Stimulated activated CD8-positive, alpha-beta memory T cell treated with anti-CD3 and anti-CD28 coated beads, Interleukin-4, amount 100 ng/mL, for 1 hour (primary cell): Measurements from ENCODE around the gene ENTREP3.
"Not testable (repeated sequence)": the region's sequence is repeated elsewhere in the genome, so short reads cannot be mapped to it uniquely, and the experiment has no call there.

ENCODE experiments used
- DNase-seq, 2 donors: peaks; one replicate each; pipeline ENCODE4 v3.0.0-alpha.2; 2020; ENCODE audit warnings: low read depth in 2 of 2, low spot score in 1 of 2

The ENTREP3 gene

GRCh38 chr1:155251566-155251965, 3.7 kb downstream of the ENTREP3 start:
- DNase-seq, result no peak

GRCh38 chr1:155250633-155251449, 4.4 kb downstream of the ENTREP3 start:
- DNase-seq, result peak; percentile 95 to 98

DNA sequence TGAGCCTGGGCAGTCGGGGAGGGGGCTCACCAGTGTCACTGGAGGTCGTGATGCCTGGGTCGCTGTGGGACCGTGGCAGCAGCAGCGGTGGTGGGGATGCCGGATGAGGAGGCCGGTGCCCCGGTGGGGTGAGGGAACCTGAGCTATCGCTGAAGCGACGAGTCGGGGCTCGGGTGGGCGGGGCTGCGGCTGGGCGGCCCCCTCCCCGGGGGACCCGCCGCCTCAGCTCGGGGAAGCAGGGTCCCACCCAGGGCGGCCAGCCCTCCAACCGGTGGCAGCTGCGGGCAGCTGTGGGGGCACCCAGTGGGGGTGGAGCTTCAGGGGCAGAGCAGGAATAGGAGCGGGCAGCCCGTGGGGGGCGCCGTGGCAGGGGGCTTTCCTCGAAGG, 5.0 kb downstream of the ENTREP3 start:
- DNase-seq, result no peak

- no peak for DNase-seq
Observed at GRCh38 chr1:155247667-155248553, 7.4 kb downstream of the ENTREP3 start.

DNA sequence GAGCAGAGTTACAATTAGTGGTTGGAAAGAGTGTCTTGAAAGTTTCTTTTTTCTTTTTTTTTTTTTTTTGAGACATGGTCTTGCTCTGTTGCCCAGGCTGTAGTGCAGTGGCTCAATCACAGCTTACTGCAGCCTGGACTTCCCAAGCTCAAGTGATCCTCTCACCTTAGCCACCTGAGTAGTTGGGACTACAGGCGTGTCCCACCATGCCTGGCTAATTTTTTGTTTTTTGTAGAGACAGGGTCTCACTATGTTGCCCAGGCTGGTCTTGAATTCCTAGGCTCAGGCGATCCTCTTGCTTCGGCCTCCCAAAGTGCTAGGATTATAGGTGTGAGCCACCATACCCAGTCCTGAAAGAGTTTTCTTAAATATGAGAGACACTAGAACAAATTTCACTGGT, 8.5 kb downstream of the ENTREP3 start:
- DNase-seq, result not testable (repeated sequence)

- DNase-seq, result no peak
Observed at GRCh38 chr1:155245163-155245524, 10.1 kb downstream of the ENTREP3 start.

DNA sequence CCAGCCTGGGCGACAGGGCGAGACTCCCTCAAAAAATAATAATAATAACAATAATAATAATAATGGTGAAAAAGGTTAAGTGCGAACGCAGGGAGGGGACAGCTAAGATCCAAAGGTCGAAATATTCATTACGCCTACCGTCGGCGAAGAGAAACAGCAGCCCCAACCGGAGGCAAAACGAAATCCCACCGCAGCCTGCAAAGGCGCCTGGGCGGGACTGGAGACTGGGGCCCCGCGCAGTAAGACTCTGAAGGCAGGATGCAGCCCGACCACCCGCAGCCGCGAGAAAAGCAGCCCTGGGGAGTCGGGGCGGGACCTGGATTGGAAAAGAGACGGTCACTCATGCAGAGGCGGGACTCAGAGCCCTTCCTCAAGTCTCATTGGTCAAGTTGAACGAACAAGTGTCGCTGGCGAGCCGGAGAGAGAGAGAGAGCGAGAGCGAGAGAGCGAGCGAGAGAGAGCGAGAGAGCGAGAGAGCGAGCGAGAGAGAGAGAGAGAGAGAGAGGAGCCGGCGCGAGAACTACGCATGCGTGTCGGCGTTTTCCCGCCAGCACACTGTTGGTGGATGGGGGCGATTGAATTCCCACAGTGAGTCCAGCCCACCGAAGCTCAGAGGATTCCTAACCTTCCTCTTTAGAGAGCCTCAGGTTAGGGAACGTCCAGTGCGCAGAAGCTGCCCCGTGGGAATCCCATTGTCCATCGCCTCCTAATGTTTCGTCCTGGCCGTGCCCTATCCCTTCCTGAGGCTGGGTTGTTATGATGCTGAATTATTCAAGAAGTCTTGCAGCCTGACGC, 10.7 kb downstream of the ENTREP3 start:
- DNase-seq, result peak; percentile 79 to 88

DNA sequence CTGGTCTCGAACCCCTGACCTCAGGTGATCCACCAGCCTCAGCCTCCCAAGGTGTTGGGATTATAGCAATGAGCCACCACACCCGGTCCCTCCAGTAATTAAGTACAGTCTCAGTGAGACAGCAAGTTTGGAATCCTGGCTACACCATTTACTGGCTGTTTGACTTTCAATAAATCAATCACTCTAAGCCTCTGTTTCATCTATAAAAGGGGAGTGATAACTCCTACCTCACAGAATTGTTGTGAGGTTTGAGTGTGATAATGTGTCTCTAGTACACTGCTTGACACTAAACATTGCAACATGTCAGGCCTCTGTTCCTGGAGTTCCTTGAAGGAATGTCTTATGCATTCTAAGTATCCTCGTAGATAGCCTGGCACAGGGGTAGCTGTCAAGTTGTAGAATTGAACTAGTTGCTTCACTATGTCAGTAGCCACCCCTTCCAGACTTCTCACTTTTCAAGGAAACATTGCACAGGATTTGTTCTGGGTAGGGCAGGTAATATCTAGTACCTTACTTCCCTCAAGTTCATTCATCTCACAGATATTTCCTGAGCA, 12.4 kb downstream of the ENTREP3 start:
- no peak for DNase-seq

DNA sequence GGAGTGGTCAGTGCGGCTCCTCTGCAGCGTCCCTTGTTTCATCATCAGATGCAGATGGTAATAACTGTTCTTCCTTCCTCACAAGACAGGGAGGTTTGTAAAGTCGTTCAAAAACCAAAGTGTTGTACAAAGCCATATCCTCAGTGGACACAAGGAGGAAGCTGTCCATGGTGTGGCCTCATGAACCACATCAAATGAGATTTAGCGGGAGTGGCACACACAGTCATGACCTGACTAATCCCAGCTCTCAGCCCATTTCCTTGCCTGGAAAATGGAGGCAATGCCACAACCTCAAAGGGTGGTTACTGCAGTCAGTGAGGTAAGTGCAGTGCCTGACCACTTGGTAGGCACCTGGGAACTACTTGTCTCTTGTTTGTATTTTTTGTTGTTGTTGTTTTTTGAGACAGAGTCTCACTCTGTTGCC, 13.4 kb downstream of the ENTREP3 start:
- DNase-seq, result no peak

- peak in 1 of 2 donors; percentile 49 for DNase-seq
Observed at GRCh38 chr1:155241069-155241679, 14.1 kb downstream of the ENTREP3 start.

GRCh38 chr1:155236451-155236850, 18.8 kb downstream of the ENTREP3 start:
- DNase-seq, result no peak

GRCh38 chr1:155235375-155235774, 19.9 kb downstream of the ENTREP3 start:
- not testable (repeated sequence) for DNase-seq

- not testable (repeated sequence) for DNase-seq
Observed at GRCh38 chr1:155233502-155233901, 21.8 kb downstream of the ENTREP3 start.

DNA sequence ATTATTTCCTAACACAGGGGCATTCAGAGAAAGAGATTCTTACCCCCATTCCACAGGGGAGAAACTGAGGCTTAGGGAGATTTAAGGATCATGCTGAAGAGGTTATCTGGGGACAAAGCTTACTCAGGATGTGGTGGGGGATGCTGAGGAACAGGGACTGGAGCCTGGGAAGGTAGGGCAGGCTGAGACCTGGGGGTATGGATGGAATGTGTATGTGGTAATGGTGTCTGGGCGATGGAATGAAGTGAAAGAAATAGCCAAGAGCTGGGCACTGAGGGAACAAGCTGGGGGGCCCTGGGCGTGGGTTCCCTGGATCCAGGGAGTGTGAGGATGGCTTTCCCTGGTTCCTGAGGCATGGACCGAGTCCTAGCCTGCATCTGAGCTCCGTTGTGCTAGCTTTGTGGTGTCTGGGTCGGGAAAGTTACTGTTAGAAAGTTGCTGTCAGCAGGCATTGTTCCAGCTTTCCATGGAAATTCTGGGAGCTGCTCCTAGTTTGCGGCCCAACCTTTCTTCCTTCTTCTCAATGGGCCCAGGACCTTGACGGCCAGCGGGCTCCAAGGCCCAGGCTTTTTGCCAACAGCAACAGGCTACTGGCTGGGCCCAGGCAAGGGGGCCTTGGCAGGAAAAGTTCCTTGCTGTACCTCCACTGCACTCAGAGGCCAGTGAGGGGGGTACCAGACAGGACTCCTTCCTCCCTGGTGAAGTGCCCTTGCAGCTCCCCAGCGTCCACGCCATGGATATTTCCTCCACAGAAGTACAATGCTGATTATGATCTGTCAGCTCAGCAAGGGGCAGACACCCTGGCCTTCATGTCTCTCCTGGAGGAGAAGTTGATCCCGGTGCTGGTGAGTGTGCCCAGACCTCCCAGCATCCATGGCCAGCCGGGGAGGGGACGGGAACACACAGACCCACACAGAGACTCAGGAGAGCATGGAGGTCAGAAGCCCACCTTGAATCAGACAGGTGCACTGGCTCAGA, 23.0 kb downstream of the ENTREP3 start:
- not testable (repeated sequence) for DNase-seq

DNA sequence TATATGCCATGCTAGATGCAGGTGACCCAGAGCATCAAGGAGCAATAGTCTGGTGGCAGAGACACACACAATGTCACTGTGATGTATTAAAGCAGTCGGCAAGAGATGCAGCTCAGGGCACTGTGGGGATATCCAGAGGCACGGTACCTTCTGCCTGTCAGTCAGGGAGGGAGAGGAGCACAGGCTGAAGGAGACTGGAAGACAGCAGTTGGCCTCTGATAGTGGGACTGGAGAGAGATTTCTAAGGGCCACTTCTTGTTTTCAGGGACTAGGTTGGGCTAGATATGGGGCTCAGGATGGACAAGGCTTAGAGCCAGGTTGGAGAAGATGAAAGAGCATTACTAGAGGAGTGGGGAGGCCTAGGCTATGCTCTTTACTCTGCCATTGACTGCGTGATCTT, 24.0 kb downstream of the ENTREP3 start:
- not testable (repeated sequence) for DNase-seq

DNA sequence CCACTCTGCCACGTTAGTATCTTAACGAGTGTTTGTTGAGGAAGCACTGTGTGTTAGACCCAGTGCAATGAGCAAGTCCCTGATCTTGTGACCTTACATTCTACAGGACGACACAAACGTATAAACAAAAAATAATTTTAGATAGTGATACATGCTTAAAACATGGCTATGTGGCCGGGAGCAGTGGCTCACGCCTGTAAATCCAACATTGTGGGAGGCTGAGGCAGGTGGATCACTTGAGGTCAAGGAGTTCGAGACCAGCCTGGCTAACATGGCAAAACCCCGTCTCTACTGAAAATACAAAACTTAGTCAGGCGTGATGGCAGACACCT, 27.2 kb downstream of the ENTREP3 start:
- no peak for DNase-seq

- DNase-seq, result peak; percentile 97 to 100
Observed at GRCh38 chr1:155227261-155228095, 27.8 kb downstream of the ENTREP3 start.

- DNase-seq, result no peak
Observed at GRCh38 chr1:155226910-155227260, 28.4 kb downstream of the ENTREP3 start.
